Suprapubic skin (tissue), 4 donors: ENCODE results near the gene FAM200B. TPM values are rescaled to one million over a fixed set of nuclear protein-coding genes. Genes with fewer than 3 reads are reported as not detected.

Experiments
- DNase-seq, 2 donors: peaks; one replicate each; pipeline ENCODE4 v3.0.0-alpha.2; 2019; ENCODE audit warnings: low spot score in 2 of 2
- H3K27ac ChIP-seq: fragments of 200-600 bp; sonication (generic); one replicate; pipeline ENCODE4 v1.5.1; 2019
- H3K27me3 ChIP-seq: fragments of 200-600 bp; sonication (generic); one replicate; pipeline ENCODE4 v1.5.1; 2019
- H3K36me3 ChIP-seq: fragments of 200-600 bp; sonication (generic); one replicate; pipeline ENCODE4 v1.5.1; 2019
- H3K4me1 ChIP-seq: fragments of 200-600 bp; sonication (generic); one replicate; pipeline ENCODE4 v1.5.1; 2019
- H3K4me3 ChIP-seq: fragments of 200-600 bp; sonication (generic); one replicate; pipeline ENCODE4 v1.5.1; 2019; ENCODE audit warnings: mild to moderate bottlenecking
- H3K9me3 ChIP-seq: fragments of 200-600 bp; sonication (generic); one replicate; pipeline ENCODE4 v1.5.1; 2019
- EP300 ChIP-seq: sonication (generic); formaldehyde crosslinking; IDR thresholded peaks from one replicate; pipeline ENCODE4 v1.6.1; 2017; ENCODE audit warnings: antibody characterized with exemption
- POLR2A ChIP-seq, 2 donors: fragments of 450-650 bp; IDR thresholded peaks; one replicate each; pipeline ENCODE4 v1.6.1; 2017; ENCODE audit warnings: antibody characterized with exemption in 2 of 2, mild to moderate bottlenecking in 2 of 2, moderate library complexity in 2 of 2
- POLR2AphosphoS5 ChIP-seq, 3 donors: sonication (generic); formaldehyde crosslinking; IDR thresholded peaks; one replicate each; pipeline ENCODE4 v1.6.1; 2017; ENCODE audit warnings: antibody characterized with exemption in 3 of 3
- WGBS: methylation state at CpG from one replicate; pipeline ENCODE4 v1.1.5; 2018; 5-methylcytosine and 5-hydroxymethylcytosine counted together
- total RNA-seq, 4 donors: library from RNA; depleted of rRNA; stranded (reverse); fragments of >200 nt; gene quantifications; one replicate each; pipeline ENCODE4 v1.1.0, GENCODE V29; 2016
- TF ChIP-seq, protein P1 (sequence below), 2 donors: fragments of 200-600 bp in 1 of 2; fragments of 450-650 bp in 1 of 2; sonication (generic) in 1 of 2; IDR thresholded peaks; one replicate each; pipeline ENCODE4 v1.5.1; 2016 to 2019; ENCODE audit warnings: antibody characterized with exemption in 2 of 2, mild to moderate bottlenecking in 1 of 2, moderate library complexity in 1 of 2

The FAM200B gene
- total RNA-seq, 4 donors from 2014 or later, result 18.6 to 39.0 (median 27.5) TPM

- peak overlapping the region; percentile 62 for H3K4me3 ChIP-seq
- WGBS, result 1% methylated on average over 14 of the region's 14 CpGs
- no peaks in the 10 kb centered on the region for H3K27me3 ChIP-seq
- TF ChIP-seq EP300 (no peak), POLR2AphosphoS5 (IDR thresholded peaks at IDR 0.05) (no peak), POLR2A (IDR thresholded peaks at IDR 0.05) (no peak)
- TF ChIP-seq, protein P1, sequence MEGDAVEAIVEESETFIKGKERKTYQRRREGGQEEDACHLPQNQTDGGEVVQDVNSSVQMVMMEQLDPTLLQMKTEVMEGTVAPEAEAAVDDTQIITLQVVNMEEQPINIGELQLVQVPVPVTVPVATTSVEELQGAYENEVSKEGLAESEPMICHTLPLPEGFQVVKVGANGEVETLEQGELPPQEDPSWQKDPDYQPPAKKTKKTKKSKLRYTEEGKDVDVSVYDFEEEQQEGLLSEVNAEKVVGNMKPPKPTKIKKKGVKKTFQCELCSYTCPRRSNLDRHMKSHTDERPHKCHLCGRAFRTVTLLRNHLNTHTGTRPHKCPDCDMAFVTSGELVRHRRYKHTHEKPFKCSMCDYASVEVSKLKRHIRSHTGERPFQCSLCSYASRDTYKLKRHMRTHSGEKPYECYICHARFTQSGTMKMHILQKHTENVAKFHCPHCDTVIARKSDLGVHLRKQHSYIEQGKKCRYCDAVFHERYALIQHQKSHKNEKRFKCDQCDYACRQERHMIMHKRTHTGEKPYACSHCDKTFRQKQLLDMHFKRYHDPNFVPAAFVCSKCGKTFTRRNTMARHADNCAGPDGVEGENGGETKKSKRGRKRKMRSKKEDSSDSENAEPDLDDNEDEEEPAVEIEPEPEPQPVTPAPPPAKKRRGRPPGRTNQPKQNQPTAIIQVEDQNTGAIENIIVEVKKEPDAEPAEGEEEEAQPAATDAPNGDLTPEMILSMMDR (IDR thresholded peaks at IDR 0.05), result no peak
- no peaks in the 10 kb centered on the region for H3K9me3 ChIP-seq
- DNase-seq, result no peak
- H3K36me3 ChIP-seq, result peaks cover 2% of the 10 kb centered on the region
- peak overlapping the region; percentile 88 for H3K27ac ChIP-seq
- H3K4me1 ChIP-seq, result peaks cover 34% of the 10 kb centered on the region
Measured at GRCh38 chr4:15681067-15681371, 608 bp upstream of the FAM200B start.

DNA sequence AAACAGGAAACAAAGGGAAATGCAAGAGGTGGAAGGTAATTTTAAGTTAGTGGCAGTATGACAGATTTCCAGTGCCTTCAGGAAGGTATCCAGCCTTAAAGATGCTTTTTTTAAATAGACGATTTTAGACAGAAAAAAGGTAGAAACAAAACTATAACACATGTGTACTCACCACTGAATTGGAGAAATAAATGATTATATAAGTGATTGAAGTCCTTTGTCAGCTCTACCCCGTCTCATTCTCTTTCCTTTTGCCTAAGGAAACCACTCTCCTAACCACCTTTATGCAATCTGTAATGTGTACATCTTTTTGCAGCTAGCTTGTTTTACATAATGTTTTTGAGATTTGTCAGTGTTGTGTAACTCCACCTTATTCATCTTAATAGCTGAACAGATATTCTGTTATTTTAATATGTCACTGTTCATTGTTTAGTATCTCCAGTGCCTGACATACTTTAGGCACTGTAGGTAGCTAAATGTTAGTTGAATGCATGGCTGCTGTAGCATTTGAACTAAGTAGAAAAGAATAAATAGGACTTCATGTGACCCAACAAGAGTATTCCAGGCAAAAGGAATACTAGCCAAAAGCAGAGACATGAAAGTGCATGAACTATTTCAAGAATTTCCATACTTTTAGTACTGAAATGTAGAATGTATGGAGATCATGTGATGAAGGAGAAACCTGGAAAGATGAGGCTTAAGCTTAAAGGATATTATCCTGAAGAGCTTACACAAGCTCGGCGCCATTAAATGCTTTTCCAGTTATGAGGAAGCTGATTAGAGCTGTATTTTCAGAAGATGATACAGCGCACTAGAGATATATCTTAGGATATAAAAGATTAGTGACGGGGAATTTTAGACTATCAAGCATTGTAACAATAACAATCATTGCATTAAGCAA, 865 bp downstream of the FAM200B start:
- Histone ChIP-seq H3K9me3 (no peaks in the 10 kb centered on the region), H3K36me3 (peaks cover 14% of the 10 kb centered on the region), H3K4me3 (peak overlapping the region; percentile 62), H3K27me3 (no peaks in the 10 kb centered on the region), H3K27ac (peak overlapping the region; percentile 88), H3K4me1 (peaks cover 34% of the 10 kb centered on the region)
- WGBS, result 34% methylated on average over 6 of the region's 6 CpGs
- no peak for DNase-seq
- TF ChIP-seq POLR2AphosphoS5 (IDR thresholded peaks at IDR 0.05), result no peak
- TF ChIP-seq EP300, result no peak
- no peak for TF ChIP-seq POLR2A (IDR thresholded peaks at IDR 0.05)
- TF ChIP-seq, protein P1 (IDR thresholded peaks at IDR 0.05), result no peak

- Histone ChIP-seq H3K36me3 (peaks cover 14% of the 10 kb centered on the region), H3K27ac (no peak overlapping the region), H3K4me3 (no peak overlapping the region), H3K4me1 (peaks cover 34% of the 10 kb centered on the region), H3K9me3 (no peaks in the 10 kb centered on the region), H3K27me3 (no peaks in the 10 kb centered on the region)
- TF ChIP-seq POLR2A (IDR thresholded peaks at IDR 0.05) (no peak), EP300 (no peak), POLR2AphosphoS5 (IDR thresholded peaks at IDR 0.05) (no peak)
- TF ChIP-seq, protein P1 (IDR thresholded peaks at IDR 0.05), result no peak
- no peak for DNase-seq
- 77% methylated on average over 2 of the region's 2 CpGs for WGBS
Measured at GRCh38 chr4:15683143-15683495, 1.5 kb downstream of the FAM200B start.

GRCh38 chr4:15684498-15684897, 2.9 kb downstream of the FAM200B start:
- no peak overlapping the region for H3K27ac ChIP-seq
- peaks cover 14% of the 10 kb centered on the region for H3K36me3 ChIP-seq
- no peaks in the 10 kb centered on the region for H3K9me3 ChIP-seq
- WGBS, result 86% methylated on average over 1 of the region's 1 CpG
- TF ChIP-seq, protein P1 (IDR thresholded peaks at IDR 0.05), result no peak
- TF ChIP-seq POLR2A (IDR thresholded peaks at IDR 0.05) (no peak), EP300 (no peak), POLR2AphosphoS5 (IDR thresholded peaks at IDR 0.05) (no peak)
- peaks cover 34% of the 10 kb centered on the region for H3K4me1 ChIP-seq
- DNase-seq, result no peak
- H3K4me3 ChIP-seq, result no peak overlapping the region
- no peaks in the 10 kb centered on the region for H3K27me3 ChIP-seq

- Histone ChIP-seq H3K9me3 (no peaks in the 10 kb centered on the region), H3K4me1 (peaks cover 32% of the 10 kb centered on the region), H3K36me3 (peaks cover 14% of the 10 kb centered on the region), H3K27ac (no peak overlapping the region), H3K4me3 (no peak overlapping the region), H3K27me3 (no peaks in the 10 kb centered on the region)
- 54% methylated on average over 5 of the region's 5 CpGs for WGBS
- DNase-seq, result no peak
- TF ChIP-seq POLR2AphosphoS5 (IDR thresholded peaks at IDR 0.05) (no peak), EP300 (no peak), POLR2A (IDR thresholded peaks at IDR 0.05) (no peak)
- TF ChIP-seq, protein P1 (IDR thresholded peaks at IDR 0.05), result no peak
Measured at GRCh38 chr4:15688051-15688450, 6.4 kb downstream of the FAM200B start.
